ENCODE measurements around the gene TSC1.

TSC1 gene

GRCh38 chr9:132944294-132945185, at the start of gene TSC1:
Gene TSC1, minus strand, starts transcription at chr9:132944616. Its CDS starts 15,744 bp downstream, at chr9:132928872.
- H3K4me3 ChIP-seq (ENCODE audit: low read depth in 1 of 2, low read length in 2 of 2), result peak within 1 kb of the TSS; percentile 87
- peaks cover 3% of the 10 kb centered on the region; the same call in 1 of the 2 replicates for H4K20me1 ChIP-seq (ENCODE audit: insufficient read depth, low read length)
- peak within 1 kb of the TSS; percentile 95 for H3K4me2 ChIP-seq (ENCODE audit: insufficient read depth, low read length)
- peak within 1 kb of the TSS; percentile 76 for H3K9ac ChIP-seq (ENCODE audit: low read depth, low read length)
- peaks cover 49% of the 10 kb centered on the region for H3K79me2 ChIP-seq (ENCODE audit: insufficient read depth, low read length)
- no peaks in the 10 kb centered on the region for H3K27me3 ChIP-seq (ENCODE audit: insufficient read depth, low read length, poor library complexity)
- TF ChIP-seq, protein P1, sequence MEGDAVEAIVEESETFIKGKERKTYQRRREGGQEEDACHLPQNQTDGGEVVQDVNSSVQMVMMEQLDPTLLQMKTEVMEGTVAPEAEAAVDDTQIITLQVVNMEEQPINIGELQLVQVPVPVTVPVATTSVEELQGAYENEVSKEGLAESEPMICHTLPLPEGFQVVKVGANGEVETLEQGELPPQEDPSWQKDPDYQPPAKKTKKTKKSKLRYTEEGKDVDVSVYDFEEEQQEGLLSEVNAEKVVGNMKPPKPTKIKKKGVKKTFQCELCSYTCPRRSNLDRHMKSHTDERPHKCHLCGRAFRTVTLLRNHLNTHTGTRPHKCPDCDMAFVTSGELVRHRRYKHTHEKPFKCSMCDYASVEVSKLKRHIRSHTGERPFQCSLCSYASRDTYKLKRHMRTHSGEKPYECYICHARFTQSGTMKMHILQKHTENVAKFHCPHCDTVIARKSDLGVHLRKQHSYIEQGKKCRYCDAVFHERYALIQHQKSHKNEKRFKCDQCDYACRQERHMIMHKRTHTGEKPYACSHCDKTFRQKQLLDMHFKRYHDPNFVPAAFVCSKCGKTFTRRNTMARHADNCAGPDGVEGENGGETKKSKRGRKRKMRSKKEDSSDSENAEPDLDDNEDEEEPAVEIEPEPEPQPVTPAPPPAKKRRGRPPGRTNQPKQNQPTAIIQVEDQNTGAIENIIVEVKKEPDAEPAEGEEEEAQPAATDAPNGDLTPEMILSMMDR (IDR thresholded peaks at IDR 0.05; ENCODE audit: borderline replicate concordance, extremely low read depth, low read length, poor library complexity, severe bottlenecking), result no peak
- no peak for TF ChIP-seq EZH2 (IDR thresholded peaks at IDR 0.05; ENCODE audit: borderline replicate concordance, low read depth, low read length, severe bottlenecking)
- H2AFZ ChIP-seq (ENCODE audit: low read depth, low read length), result peak within 1 kb of the TSS; percentile 77
- no peaks in the 10 kb centered on the region for H3K36me3 ChIP-seq (ENCODE audit: insufficient read depth, low read length)
- peaks cover 25% of the 10 kb centered on the region for H3K4me1 ChIP-seq (ENCODE audit: insufficient read depth, low read length)
- H3K27ac ChIP-seq (ENCODE audit: low read length), result peak within 1 kb of the TSS; percentile 68
- ATAC-seq (ENCODE audit: insufficient read depth, low read depth) (peak; percentile 85), DNase-seq (peak; percentile 97)
- H3K9me3 ChIP-seq (ENCODE audit: insufficient read depth, low read length, severe bottlenecking), result no peaks in the 10 kb centered on the region

- no peaks in the 10 kb centered on the region; the same call in 1 of the 2 replicates for H4K20me1 ChIP-seq (ENCODE audit: insufficient read depth, low read length)
- ATAC-seq (ENCODE audit: insufficient read depth, low read depth) (no peak), DNase-seq (no peak)
- no peaks in the 10 kb centered on the region for H3K36me3 ChIP-seq (ENCODE audit: insufficient read depth, low read length)
- H3K4me2 ChIP-seq (ENCODE audit: insufficient read depth, low read length), result no peak overlapping the region
- H3K9ac ChIP-seq (ENCODE audit: low read depth, low read length), result no peak overlapping the region
- no peak overlapping the region for H3K4me3 ChIP-seq (ENCODE audit: low read depth in 1 of 2, low read length in 2 of 2)
- no peak overlapping the region for H2AFZ ChIP-seq (ENCODE audit: low read depth, low read length)
- H3K4me1 ChIP-seq (ENCODE audit: insufficient read depth, low read length), result no peaks in the 10 kb centered on the region
- no peaks in the 10 kb centered on the region for H3K79me2 ChIP-seq (ENCODE audit: insufficient read depth, low read length)
- peaks cover 8% of the 10 kb centered on the region for H3K27me3 ChIP-seq (ENCODE audit: insufficient read depth, low read length, poor library complexity)
- no peak overlapping the region for H3K27ac ChIP-seq (ENCODE audit: low read length)
- no peaks in the 10 kb centered on the region for H3K9me3 ChIP-seq (ENCODE audit: insufficient read depth, low read length, severe bottlenecking)
- TF ChIP-seq, protein P1 (IDR thresholded peaks at IDR 0.05; ENCODE audit: borderline replicate concordance, extremely low read depth, low read length, poor library complexity, severe bottlenecking), result no peak
- TF ChIP-seq EZH2 (IDR thresholded peaks at IDR 0.05; ENCODE audit: borderline replicate concordance, low read depth, low read length, severe bottlenecking), result no peak
Observed at GRCh38 chr9:132993511-132993939, 49.1 kb upstream of the TSC1 start.

DNA sequence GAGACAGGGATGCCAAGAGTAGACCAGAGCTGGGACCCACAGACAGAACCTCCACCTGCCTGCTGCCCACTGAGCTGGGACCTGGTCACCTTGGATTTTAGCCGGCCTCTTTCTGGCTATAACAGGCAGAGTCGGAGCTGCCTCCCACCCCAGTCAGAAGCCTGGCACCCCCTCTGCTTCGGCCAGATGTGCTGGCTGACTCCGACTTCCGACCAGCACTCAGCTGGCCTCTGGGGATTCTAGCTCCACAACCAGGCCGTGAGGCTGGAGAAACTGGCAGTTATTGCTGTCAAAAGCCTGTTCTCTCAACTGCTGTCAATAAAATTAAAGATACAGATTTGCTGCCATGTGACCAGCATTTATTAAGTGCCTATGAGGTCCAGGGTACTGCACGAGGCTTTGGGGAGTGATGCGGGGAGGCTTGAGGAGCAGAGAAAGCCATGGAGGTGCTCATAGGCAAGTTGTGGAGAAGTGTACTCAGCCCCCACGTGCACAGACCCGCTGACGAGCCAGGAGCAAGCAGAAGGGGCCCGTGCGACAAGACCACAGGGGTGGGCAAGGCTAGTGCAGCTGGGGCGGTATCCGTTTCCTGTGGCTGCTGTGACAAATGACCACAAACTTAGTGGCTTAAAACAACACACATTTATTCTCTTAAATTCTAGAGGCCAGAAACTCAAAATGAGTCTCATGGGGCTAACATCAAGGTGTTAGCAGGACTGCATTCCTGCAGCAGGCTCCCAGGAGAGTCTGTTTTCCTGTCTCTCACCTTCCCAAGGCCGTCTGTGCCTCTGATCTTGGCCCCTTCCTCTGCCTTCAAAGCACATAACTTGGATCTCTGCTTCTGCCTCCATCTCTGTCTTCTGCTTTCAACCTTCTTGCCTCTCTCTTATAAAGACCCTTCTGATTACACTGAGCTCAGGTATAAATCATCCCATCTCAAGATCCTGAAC, 47.2 kb upstream of the TSC1 start:
- Histone ChIP-seq H3K9me3 (ENCODE audit: insufficient read depth, low read length, severe bottlenecking) (no peaks in the 10 kb centered on the region), H3K4me3 (ENCODE audit: low read depth in 1 of 2, low read length in 2 of 2) (no peak overlapping the region), H3K4me2 (ENCODE audit: insufficient read depth, low read length) (no peak overlapping the region), H3K4me1 (ENCODE audit: insufficient read depth, low read length) (no peaks in the 10 kb centered on the region), H4K20me1 (ENCODE audit: insufficient read depth, low read length) (no peaks in the 10 kb centered on the region; the same call in 1 of the 2 replicates), H3K27ac (ENCODE audit: low read length) (no peak overlapping the region), H3K27me3 (ENCODE audit: insufficient read depth, low read length, poor library complexity) (peaks cover 6% of the 10 kb centered on the region), H2AFZ (ENCODE audit: low read depth, low read length) (no peak overlapping the region), H3K79me2 (ENCODE audit: insufficient read depth, low read length) (no peaks in the 10 kb centered on the region), H3K36me3 (ENCODE audit: insufficient read depth, low read length) (no peaks in the 10 kb centered on the region), H3K9ac (ENCODE audit: low read depth, low read length) (no peak overlapping the region)
- ATAC-seq (ENCODE audit: insufficient read depth, low read depth) (peak; percentile 31; the same call in 1 of the 3 replicates), DNase-seq (no peak)
- no peak for TF ChIP-seq EZH2 (IDR thresholded peaks at IDR 0.05; ENCODE audit: borderline replicate concordance, low read depth, low read length, severe bottlenecking)
- TF ChIP-seq, protein P1 (IDR thresholded peaks at IDR 0.05; ENCODE audit: borderline replicate concordance, extremely low read depth, low read length, poor library complexity, severe bottlenecking), result no peak

Measured in DND-41 (cell line).